ENCODE results near the gene LRRC45. TPM values are rescaled to one million over a fixed set of nuclear protein-coding genes. Genes with fewer than 3 reads are reported as not detected.

The LRRC45 gene
- total RNA-seq, 1 experiment from 2014 or later = 38.1 TPM

- Mint-ChIP-seq H3K4me1 (peaks cover 5% of the 10 kb centered on the region), H3K36me3 (no peaks in the 10 kb centered on the region; the same call in 1 of the 2 replicates), H3K27ac (no peak overlapping the region), H3K27me3 (ENCODE audit: low read depth) (no peaks in the 10 kb centered on the region), H3K4me3 (no peak overlapping the region), H3K9me3 (no peaks in the 10 kb centered on the region)
- no peak for DNase-seq (ENCODE audit: low spot score)
- ATAC-seq = no peak
- ChIA-PET CTCF (interaction anchor here (1.0 to 8.8 kb wide), 5 partner anchors 14 to 57 kb away, joined by 3 to 119 read pairs (median 6); partner anchors contain the start of genes DCXR and RAC3), POLR2A (no interaction called here)
- no peak for TF ChIP-seq ETV6 (CRISPR knock-in tag; IDR thresholded peaks at IDR 0.05)
- no peak for TF ChIP-seq HMGA2 (CRISPR knock-in tag; IDR thresholded peaks at IDR 0.05)
- no peak for TF ChIP-seq CREB1 (CRISPR knock-in tag; IDR thresholded peaks at IDR 0.05)
- TF ChIP-seq ZNF263 (CRISPR knock-in tag; IDR thresholded peaks at IDR 0.05; ENCODE audit: low read depth) = no peak
- TF ChIP-seq ZNF512 (CRISPR knock-in tag; IDR thresholded peaks at IDR 0.05; ENCODE audit: borderline replicate concordance) = no peak
- no peak for TF ChIP-seq ZNF232 (CRISPR knock-in tag; IDR thresholded peaks at IDR 0.05)
- TF ChIP-seq ZMAT4 (CRISPR knock-in tag; IDR thresholded peaks at IDR 0.05) = no peak
- no peak for TF ChIP-seq ZNF396 (CRISPR knock-in tag; IDR thresholded peaks at IDR 0.05; ENCODE audit: borderline replicate concordance)
- TF ChIP-seq ZNF671 (CRISPR knock-in tag; IDR thresholded peaks at IDR 0.05) = no peak
- TF ChIP-seq ZNF281 (CRISPR knock-in tag; IDR thresholded peaks at IDR 0.05) = no peak
- TF ChIP-seq SOX15 (CRISPR knock-in tag; IDR thresholded peaks at IDR 0.05) = no peak
- no peak for TF ChIP-seq ESRRA (CRISPR knock-in tag; IDR thresholded peaks at IDR 0.05; ENCODE audit: borderline replicate concordance)
- TF ChIP-seq TP53 (CRISPR knock-in tag; IDR thresholded peaks at IDR 0.05) = no peak
Measured at GRCh38 chr17:82016875-82017459, 6.1 kb upstream of the LRRC45 start.

GRCh38 chr17:82017612-82018151 is 5.4 kb upstream of the LRRC45 start:
- no peak for ATAC-seq
- Mint-ChIP-seq H3K4me1 (peaks cover 5% of the 10 kb centered on the region), H3K9me3 (no peaks in the 10 kb centered on the region), H3K27me3 (ENCODE audit: low read depth) (no peaks in the 10 kb centered on the region), H3K36me3 (no peaks in the 10 kb centered on the region; the same call in 1 of the 2 replicates), H3K27ac (no peak overlapping the region), H3K4me3 (no peak overlapping the region)
- ChIA-PET POLR2A (no interaction called here), CTCF (interaction anchor here (1.0 to 8.8 kb wide), 5 partner anchors 13 to 90 kb away, joined by 3 to 119 read pairs (median 4); partner anchors contain the start of genes DCXR, MAFG and RAC3)
- DNase-seq (ENCODE audit: low spot score) = no peak
- TF ChIP-seq CREB1 (CRISPR knock-in tag; IDR thresholded peaks at IDR 0.05) (no peak), ZNF232 (CRISPR knock-in tag; IDR thresholded peaks at IDR 0.05) (no peak), FOXK1 (CRISPR knock-in tag; IDR thresholded peaks at IDR 0.05) (no peak), JUN (CRISPR knock-in tag; IDR thresholded peaks at IDR 0.05) (no peak), E2F5 (CRISPR knock-in tag; IDR thresholded peaks at IDR 0.05) (no peak), STAT6 (CRISPR knock-in tag; conservative IDR thresholded peaks at IDR 0.05; ENCODE audit: low read depth) (no peak), HMGA2 (CRISPR knock-in tag; IDR thresholded peaks at IDR 0.05) (no peak), MXD4 (CRISPR knock-in tag; IDR thresholded peaks at IDR 0.05; ENCODE audit: borderline replicate concordance) (no peak), TEAD1 (CRISPR knock-in tag; IDR thresholded peaks at IDR 0.05) (no peak), PRDM15 (CRISPR knock-in tag; IDR thresholded peaks at IDR 0.05) (no peak), GRHL2 (CRISPR knock-in tag; IDR thresholded peaks at IDR 0.05; ENCODE audit: insufficient replicate concordance, severe bottlenecking) (no peak), ZNF121 (CRISPR knock-in tag; IDR thresholded peaks at IDR 0.05) (no peak), KAT7 (CRISPR knock-in tag; IDR thresholded peaks at IDR 0.05; ENCODE audit: borderline replicate concordance) (no peak)

Data from WTC11 (cell line).